T1000 (cell line): ENCODE measurements around the gene GPR3.
"Not testable (repeated sequence)": the region's sequence is repeated elsewhere in the genome, so short reads cannot be mapped to it uniquely, and the experiment has no call there.

ENCODE experiments used
- DNase-seq: peaks from one replicate; lab custom pipeline; 2025; ENCODE audit warnings: mixed read lengths; lab: John Stamatoyannopoulos, UW

Gene GPR3

GRCh38 chr1:27399251-27400025 is 7.0 kb downstream of the GPR3 start:
- no peak for DNase-seq

GRCh38 chr1:27400082-27400962 is 7.9 kb downstream of the GPR3 start:
- DNase-seq: no peak

GRCh38 chr1:27400963-27401341 is 8.5 kb downstream of the GPR3 start:
- no peak for DNase-seq

- DNase-seq: peak; percentile 9
These were observed 9.9 kb downstream of the GPR3 start for GRCh38 chr1:27402349-27402754.

- DNase-seq: peak; percentile 26
These were observed 10.8 kb downstream of the GPR3 start for GRCh38 chr1:27403065-27403726.

GRCh38 chr1:27403931-27404330 is 11.5 kb downstream of the GPR3 start:
- DNase-seq: no peak

GRCh38 chr1:27405074-27405473 is 12.7 kb downstream of the GPR3 start:
- no peak for DNase-seq

- DNase-seq: not testable (repeated sequence)
These were observed 13.4 kb downstream of the GPR3 start for GRCh38 chr1:27405598-27406361.

GRCh38 chr1:27406362-27406680 is 13.9 kb downstream of the GPR3 start:
- DNase-seq: no peak

GRCh38 chr1:27406791-27407190 is 14.4 kb downstream of the GPR3 start:
- DNase-seq: not testable (repeated sequence)

- DNase-seq: no peak
These were observed 15.7 kb downstream of the GPR3 start for GRCh38 chr1:27408151-27408550.

GRCh38 chr1:27409669-27410068 is 17.2 kb downstream of the GPR3 start:
- no peak for DNase-seq

GRCh38 chr1:27410709-27411108 is 18.3 kb downstream of the GPR3 start:
- no peak for DNase-seq

GRCh38 chr1:27412502-27412901 is 20.1 kb downstream of the GPR3 start:
- DNase-seq: no peak

- DNase-seq: no peak
These were observed 20.6 kb downstream of the GPR3 start for GRCh38 chr1:27413004-27413403.

GRCh38 chr1:27414091-27414490 is 21.7 kb downstream of the GPR3 start:
- DNase-seq: no peak

- no peak for DNase-seq
These were observed 24.1 kb downstream of the GPR3 start for GRCh38 chr1:27416387-27417111.

GRCh38 chr1:27417713-27418112 is 25.3 kb downstream of the GPR3 start:
- DNase-seq: no peak

- peak; percentile 58 for DNase-seq
These were observed 26.1 kb downstream of the GPR3 start for GRCh38 chr1:27418326-27419185.

GRCh38 chr1:27423709-27424108 is 31.3 kb downstream of the GPR3 start:
- DNase-seq: no peak
